Fibroblast of peridontal ligament (primary cell): Measurements from ENCODE around the gene ZNF516.

ENCODE experiments used
- DNase-seq: peaks from one replicate; pipeline ENCODE4 v3.0.0-alpha.2; 2010; ENCODE audit errors: extremely low read depth

The ZNF516 gene

GRCh38 chr18:76421685-76422078 is 73.4 kb downstream of the ZNF516 start:
- DNase-seq, result no peak

- DNase-seq, result no peak
These were observed 74.0 kb downstream of the ZNF516 start for GRCh38 chr18:76420898-76421684.

GRCh38 chr18:76419811-76420210 is 75.2 kb downstream of the ZNF516 start:
- DNase-seq, result no peak

- peak; percentile 81 for DNase-seq
These were observed 78.1 kb downstream of the ZNF516 start for GRCh38 chr18:76416911-76417310.

- no peak for DNase-seq
These were observed 80.0 kb downstream of the ZNF516 start for GRCh38 chr18:76414936-76415621.

- peak; percentile 61 for DNase-seq
These were observed 82.0 kb downstream of the ZNF516 start for GRCh38 chr18:76412818-76413565.

GRCh38 chr18:76412010-76412817 is 82.8 kb downstream of the ZNF516 start:
- DNase-seq, result no peak

GRCh38 chr18:76410660-76411417 is 84.2 kb downstream of the ZNF516 start:
- no peak for DNase-seq

- no peak for DNase-seq
These were observed 85.0 kb downstream of the ZNF516 start for GRCh38 chr18:76410033-76410432.

- no peak for DNase-seq
These were observed 86.5 kb downstream of the ZNF516 start for GRCh38 chr18:76408480-76409067.

- DNase-seq, result no peak
These were observed 87.4 kb downstream of the ZNF516 start for GRCh38 chr18:76407681-76408080.

GRCh38 chr18:76406791-76407190 is 88.3 kb downstream of the ZNF516 start:
- no peak for DNase-seq

- DNase-seq, result no peak
These were observed 89.2 kb downstream of the ZNF516 start for GRCh38 chr18:76405681-76406356.

- no peak for DNase-seq
These were observed 89.8 kb downstream of the ZNF516 start for GRCh38 chr18:76405280-76405679.

- no peak for DNase-seq
These were observed 90.7 kb downstream of the ZNF516 start for GRCh38 chr18:76404345-76404831.

GRCh38 chr18:76402026-76402990 is 92.7 kb downstream of the ZNF516 start:
- no peak for DNase-seq

- no peak for DNase-seq
These were observed 93.5 kb downstream of the ZNF516 start for GRCh38 chr18:76401498-76401897.

GRCh38 chr18:76399613-76400391 is 95.2 kb downstream of the ZNF516 start:
- no peak for DNase-seq
